GM23338 (cell line): ENCODE data around the gene PPP1R7. TPM values are rescaled to one million over a fixed set of nuclear protein-coding genes. Genes with fewer than 3 reads are reported as not detected.

Experiments used
- ATAC-seq: fragments of 200-7000 bp; cut with Tn5 transposase; 3 replicates; pipeline ENCODE4 v1.9.1; 2020
- DNase-seq: peaks from one replicate; pipeline ENCODE4 v3.0.0-alpha.2; 2015; ENCODE audit warnings: low spot score
- H2AFZ ChIP-seq: fragments of 200-600 bp; sonication (generic); 2 replicates; pipeline ENCODE4 v1.8.0; 2016; ENCODE audit warnings: antibody characterized with exemption, mild to moderate bottlenecking, moderate library complexity
- H3F3A ChIP-seq: fragments of 200-600 bp; sonication (generic); replicated peaks from 2 replicates; pipeline ENCODE4 v1.8.0; 2017; ENCODE audit warnings: antibody characterized with exemption, mixed run types, low read depth
- H3K27ac ChIP-seq: fragments of 200-600 bp; sonication (generic); 2 replicates; pipeline ENCODE4 v1.6.1; 2016; ENCODE audit warnings: low read depth
- H3K27me3 ChIP-seq: fragments of 200-600 bp; sonication (generic); 2 replicates; pipeline ENCODE4 v1.8.0; 2016; ENCODE audit warnings: mild to moderate bottlenecking, mixed run types, moderate library complexity; ENCODE audit not compliant: insufficient read depth
- H3K36me3 ChIP-seq: fragments of 200-600 bp; sonication (generic); 2 replicates; pipeline ENCODE4 v1.8.0; 2016; ENCODE audit warnings: mild to moderate bottlenecking; ENCODE audit not compliant: insufficient read depth
- H3K4me1 ChIP-seq: fragments of 200-600 bp; sonication (generic); 2 replicates; pipeline ENCODE4 v1.8.0; 2016; ENCODE audit warnings: mild to moderate bottlenecking, moderate library complexity; ENCODE audit not compliant: insufficient read depth
- H3K4me2 ChIP-seq: fragments of 200-600 bp; sonication (generic); 2 replicates; pipeline ENCODE4 v1.7.1; 2017; ENCODE audit warnings: mixed run types
- H3K4me3 ChIP-seq: fragments of 200-600 bp; sonication (generic); 2 replicates; pipeline ENCODE4 v1.6.1; 2016; ENCODE audit warnings: mixed run types
- H3K79me2 ChIP-seq: fragments of 200-600 bp; sonication (generic); replicated peaks from 2 replicates; pipeline ENCODE4 v1.8.0; 2017; ENCODE audit warnings: mild to moderate bottlenecking; ENCODE audit not compliant: insufficient read depth
- H3K9me2 ChIP-seq: fragments of 200-600 bp; sonication (generic); 2 replicates; pipeline ENCODE4 v1.8.0; 2017; ENCODE audit not compliant: insufficient read depth
- H4K20me1 ChIP-seq: fragments of 200-600 bp; sonication (generic); replicated peaks from 2 replicates; pipeline ENCODE4 v1.8.0; 2017; ENCODE audit warnings: mild to moderate bottlenecking; ENCODE audit not compliant: insufficient read depth
- H3K27ac Mint-ChIP-seq: 2 replicates; pipeline ENCODE4 v1.8.0; 2020; ENCODE audit warnings: inconsistent platforms, mild to moderate bottlenecking, moderate library complexity, mixed read lengths
- H3K27me3 Mint-ChIP-seq: 3 replicates; pipeline ENCODE4 v1.8.0; 2022; ENCODE audit warnings: low read depth, mild to moderate bottlenecking, moderate library complexity, mixed read lengths, inconsistent platforms; ENCODE audit not compliant: insufficient read depth, poor library complexity
- H3K36me3 Mint-ChIP-seq: 3 replicates; pipeline ENCODE4 v1.8.0; 2021; ENCODE audit warnings: low read depth, mild to moderate bottlenecking, inconsistent platforms, moderate library complexity, mixed read lengths
- H3K4me1 Mint-ChIP-seq: 3 replicates; pipeline ENCODE4 v1.8.0; 2020; ENCODE audit warnings: mild to moderate bottlenecking, inconsistent platforms, mixed read lengths
- H3K4me3 Mint-ChIP-seq: 3 replicates; pipeline ENCODE4 v1.8.0; 2021; ENCODE audit warnings: moderate library complexity, mild to moderate bottlenecking, inconsistent platforms, mixed read lengths
- H3K9me3 Mint-ChIP-seq: 3 replicates; pipeline ENCODE4 v1.8.0; 2020; ENCODE audit warnings: moderate library complexity, mild to moderate bottlenecking, inconsistent platforms, mixed read lengths
- CREB1 ChIP-seq: fragments of 250-450 bp; sonication (Bioruptor Pico); IDR thresholded peaks from 2 replicates; pipeline ENCODE4 v1.5.0; 2020; ENCODE audit warnings: low read depth, mild to moderate bottlenecking, moderate library complexity
- ETS1 ChIP-seq: IDR thresholded peaks from 2 replicates; pipeline ENCODE4 v1.6.1; 2016; ENCODE audit warnings: antibody characterized with exemption
- EZH2phosphoT487 ChIP-seq: fragments of 200-600 bp; sonication (generic); IDR thresholded peaks from one replicate; pipeline ENCODE4 v1.8.1; 2018; ENCODE audit warnings: antibody characterized with exemption; ENCODE audit not compliant: unreplicated experiment
- NANOG ChIP-seq: IDR thresholded peaks from 2 replicates; pipeline ENCODE4 v1.6.1; 2016; ENCODE audit warnings: antibody characterized with exemption, borderline replicate concordance
- POLR2AphosphoS5 ChIP-seq: IDR thresholded peaks from 2 replicates; pipeline ENCODE4 v1.6.1; 2016; ENCODE audit warnings: antibody characterized with exemption, low read depth
- ZNF331 ChIP-seq: fragments of 250-450 bp; sonication (Bioruptor Pico); IDR thresholded peaks from 2 replicates; pipeline ENCODE4 v1.5.0; 2020; ENCODE audit warnings: low read depth, mild to moderate bottlenecking, moderate library complexity
- polyA plus RNA-seq: library from polyadenylated mRNA; unstranded; fragments of >200 nt; fragmentation: Nextera tagmentation; extraction: Ambion mirVana; gene quantifications from 2 replicates; pipeline ENCODE4 v1.2.1, GENCODE V29; 2016
- total RNA-seq: library from RNA; depleted of rRNA; stranded (reverse); fragments of >200 nt; shearing (Covaris generic); gene quantifications from 2 replicates; pipeline ENCODE4 v1.2.3, GENCODE V29; 2014
- TF ChIP-seq, protein P1 (sequence below): IDR thresholded peaks from one replicate; pipeline ENCODE4 v1.6.1; 2018; ENCODE audit warnings: antibody characterized with exemption; ENCODE audit not compliant: unreplicated experiment
- TF ChIP-seq, protein P2 (sequence below), 2 experiments: fragments of 200-600 bp in 1 of 2; sonication (generic) in 1 of 2; conservative IDR thresholded peaks; 2 replicates each; pipeline versions ENCODE4 v1.5.1 to v1.6.1; 2016 to 2017; ENCODE audit warnings: antibody characterized with exemption in 2 of 2, low read depth in 2 of 2, mild to moderate bottlenecking in 2 of 2, moderate library complexity in 1 of 2

Gene PPP1R7
- total and polyA plus RNA-seq, 2 experiments from 2014 or later: 48.2 to 94.3 TPM

DNA sequence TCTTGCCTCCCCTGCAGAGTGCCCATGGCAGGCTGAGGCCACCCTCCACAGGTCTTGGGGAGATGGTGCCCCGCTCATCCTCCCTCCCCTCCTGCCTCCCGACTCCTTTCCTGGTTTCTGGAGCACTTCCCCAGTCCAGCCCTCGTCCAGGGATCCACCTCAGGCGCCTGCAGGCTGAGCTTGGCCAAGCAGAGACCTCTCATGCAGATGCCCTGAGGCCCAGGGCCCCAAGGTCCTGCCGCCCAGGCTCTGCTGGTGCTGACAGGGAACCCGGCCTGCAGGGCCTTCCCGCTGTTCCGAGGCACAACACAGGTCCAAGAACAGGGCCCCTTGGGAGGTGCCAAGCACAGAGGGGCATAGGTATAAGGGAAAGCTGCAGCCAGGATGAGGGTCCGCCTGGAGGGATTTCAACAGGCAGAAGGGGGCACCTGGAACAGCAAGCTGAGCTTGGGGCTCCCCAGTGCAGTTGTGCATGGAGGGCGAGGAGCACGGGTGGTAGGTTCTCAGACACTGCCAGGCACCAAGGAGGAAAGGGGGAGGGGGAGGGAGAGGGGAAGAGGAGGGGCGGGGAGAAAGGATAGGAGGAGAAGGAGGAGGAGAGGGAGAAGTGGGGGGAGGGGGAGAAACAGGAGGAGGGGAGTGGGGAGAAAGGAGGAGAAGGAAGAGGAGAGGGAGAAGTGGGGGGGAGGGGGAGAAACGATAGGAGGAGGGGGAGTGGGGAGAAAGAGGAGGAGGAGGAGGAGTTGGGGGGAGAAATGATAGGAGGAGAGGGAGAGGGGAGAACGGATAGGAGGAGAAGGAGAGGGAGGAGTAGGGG lies 37.0 kb downstream of the PPP1R7 start (continued):
- TF ChIP-seq, protein P1, sequence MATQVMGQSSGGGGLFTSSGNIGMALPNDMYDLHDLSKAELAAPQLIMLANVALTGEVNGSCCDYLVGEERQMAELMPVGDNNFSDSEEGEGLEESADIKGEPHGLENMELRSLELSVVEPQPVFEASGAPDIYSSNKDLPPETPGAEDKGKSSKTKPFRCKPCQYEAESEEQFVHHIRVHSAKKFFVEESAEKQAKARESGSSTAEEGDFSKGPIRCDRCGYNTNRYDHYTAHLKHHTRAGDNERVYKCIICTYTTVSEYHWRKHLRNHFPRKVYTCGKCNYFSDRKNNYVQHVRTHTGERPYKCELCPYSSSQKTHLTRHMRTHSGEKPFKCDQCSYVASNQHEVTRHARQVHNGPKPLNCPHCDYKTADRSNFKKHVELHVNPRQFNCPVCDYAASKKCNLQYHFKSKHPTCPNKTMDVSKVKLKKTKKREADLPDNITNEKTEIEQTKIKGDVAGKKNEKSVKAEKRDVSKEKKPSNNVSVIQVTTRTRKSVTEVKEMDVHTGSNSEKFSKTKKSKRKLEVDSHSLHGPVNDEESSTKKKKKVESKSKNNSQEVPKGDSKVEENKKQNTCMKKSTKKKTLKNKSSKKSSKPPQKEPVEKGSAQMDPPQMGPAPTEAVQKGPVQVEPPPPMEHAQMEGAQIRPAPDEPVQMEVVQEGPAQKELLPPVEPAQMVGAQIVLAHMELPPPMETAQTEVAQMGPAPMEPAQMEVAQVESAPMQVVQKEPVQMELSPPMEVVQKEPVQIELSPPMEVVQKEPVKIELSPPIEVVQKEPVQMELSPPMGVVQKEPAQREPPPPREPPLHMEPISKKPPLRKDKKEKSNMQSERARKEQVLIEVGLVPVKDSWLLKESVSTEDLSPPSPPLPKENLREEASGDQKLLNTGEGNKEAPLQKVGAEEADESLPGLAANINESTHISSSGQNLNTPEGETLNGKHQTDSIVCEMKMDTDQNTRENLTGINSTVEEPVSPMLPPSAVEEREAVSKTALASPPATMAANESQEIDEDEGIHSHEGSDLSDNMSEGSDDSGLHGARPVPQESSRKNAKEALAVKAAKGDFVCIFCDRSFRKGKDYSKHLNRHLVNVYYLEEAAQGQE: no peak
- TF ChIP-seq NANOG (no peak), CREB1 (CRISPR knock-in tag) (no peak), ZNF331 (CRISPR knock-in tag) (no peak)

- DNase-seq (no peak), ATAC-seq (no peak; the same call in 2 of the 3 replicates)
- Mint-ChIP-seq H3K4me3 (no peak overlapping the region), H3K27me3 (peaks cover 5% of the 10 kb centered on the region), H3K9me3 (no peaks in the 10 kb centered on the region), H3K27ac (no peak overlapping the region), H3K4me1 (peaks cover 3% of the 10 kb centered on the region), H3K36me3 (no peaks in the 10 kb centered on the region)
- Histone ChIP-seq H3K36me3 (no peaks in the 10 kb centered on the region), H3K4me1 (no peaks in the 10 kb centered on the region), H3K79me2 (no peaks in the 10 kb centered on the region), H3K27me3 (no peaks in the 10 kb centered on the region), H4K20me1 (no peaks in the 10 kb centered on the region), H3K27ac (no peak overlapping the region), H3K9me2 (no peaks in the 10 kb centered on the region), H3K4me3 (no peak overlapping the region), H2AFZ (no peak overlapping the region), H3K4me2 (no peak overlapping the region), H3F3A (no peaks in the 10 kb centered on the region)
- TF ChIP-seq CREB1 (CRISPR knock-in tag) (no peak), EZH2phosphoT487 (no peak), POLR2AphosphoS5 (no peak), ETS1 (no peak)
- TF ChIP-seq, protein P2, sequence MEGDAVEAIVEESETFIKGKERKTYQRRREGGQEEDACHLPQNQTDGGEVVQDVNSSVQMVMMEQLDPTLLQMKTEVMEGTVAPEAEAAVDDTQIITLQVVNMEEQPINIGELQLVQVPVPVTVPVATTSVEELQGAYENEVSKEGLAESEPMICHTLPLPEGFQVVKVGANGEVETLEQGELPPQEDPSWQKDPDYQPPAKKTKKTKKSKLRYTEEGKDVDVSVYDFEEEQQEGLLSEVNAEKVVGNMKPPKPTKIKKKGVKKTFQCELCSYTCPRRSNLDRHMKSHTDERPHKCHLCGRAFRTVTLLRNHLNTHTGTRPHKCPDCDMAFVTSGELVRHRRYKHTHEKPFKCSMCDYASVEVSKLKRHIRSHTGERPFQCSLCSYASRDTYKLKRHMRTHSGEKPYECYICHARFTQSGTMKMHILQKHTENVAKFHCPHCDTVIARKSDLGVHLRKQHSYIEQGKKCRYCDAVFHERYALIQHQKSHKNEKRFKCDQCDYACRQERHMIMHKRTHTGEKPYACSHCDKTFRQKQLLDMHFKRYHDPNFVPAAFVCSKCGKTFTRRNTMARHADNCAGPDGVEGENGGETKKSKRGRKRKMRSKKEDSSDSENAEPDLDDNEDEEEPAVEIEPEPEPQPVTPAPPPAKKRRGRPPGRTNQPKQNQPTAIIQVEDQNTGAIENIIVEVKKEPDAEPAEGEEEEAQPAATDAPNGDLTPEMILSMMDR (conservative IDR thresholded peaks at IDR 0.05; ENCODE audit: low read depth in 2 of 2): no peak
- TF ChIP-seq, protein P1: no peak
Measured at GRCh38 chr2:241187918-241188234, 37.6 kb downstream of the PPP1R7 start.
